Measurements from ENCODE around the gene SF3B1. TPM values are rescaled to one million over a fixed set of nuclear protein-coding genes. Genes with fewer than 3 reads are reported as not detected.
"Not testable (repeated sequence)": the region's sequence is repeated elsewhere in the genome, so short reads cannot be mapped to it uniquely, and the experiment has no call there.

The SF3B1 gene
- polyA plus RNA-seq (2013, experiment 1 of 2) = 143 TPM
- polyA plus RNA-seq (2013, experiment 2 of 2) = 149 TPM

GRCh38 chr2:197434541-197435513 is at the start of gene SF3B1:
Gene SF3B1, minus strand, starts transcription at chr2:197435028. Its CDS starts 29 bp downstream, at chr2:197434999.
- Histone ChIP-seq H2AK5ac (ENCODE audit: low read length, severe bottlenecking) (peak within 1 kb of the TSS; percentile 47), H3K4me1 (ENCODE audit: control insufficient read depth, insufficient read depth, low read depth, low read length) (peaks cover 13% of the 10 kb centered on the region), H2BK120ac (ENCODE audit: low read depth, low read length) (peak within 1 kb of the TSS; percentile 82), H3K36me3 (ENCODE audit: control insufficient read depth in 1 of 2, insufficient read depth in 2 of 2, low read depth in 1 of 2, low read length in 2 of 2) (no peaks in the 10 kb centered on the region), H3K14ac (ENCODE audit: low read length in 2 of 2) (peak within 1 kb of the TSS in 1 of 2 experiments; percentile 2), H3K27me3 (ENCODE audit: control insufficient read depth in 1 of 2, insufficient read depth in 1 of 2, low read length in 2 of 2) (no peaks in the 10 kb centered on the region), H3K23ac (ENCODE audit: low read length in 2 of 2) (peak within 1 kb of the TSS in 1 of 2 experiments; percentile 5), H4K8ac (ENCODE audit: low read length) (peak within 1 kb of the TSS; percentile 91), H3K9ac (ENCODE audit: low read length) (peak within 1 kb of the TSS; percentile 100), H2AFZ (ENCODE audit: low read depth, low read length) (no peak within 1 kb of the TSS), H3K4ac (ENCODE audit: low read depth in 1 of 2, low read length in 2 of 2) (peak within 1 kb of the TSS; percentile 72 to 73), H2BK15ac (ENCODE audit: low read depth, poor library complexity, severe bottlenecking) (no peak within 1 kb of the TSS), H2BK12ac (ENCODE audit: low read length in 2 of 2) (peak within 1 kb of the TSS in 1 of 2 experiments; percentile 63), H3K27ac (ENCODE audit: low read length, poor library complexity, severe bottlenecking) (peak within 1 kb of the TSS; percentile 94), H3K18ac (ENCODE audit: low read depth in 1 of 2, low read length in 2 of 2) (peak within 1 kb of the TSS; percentile 79 to 95), H2BK5ac (ENCODE audit: low read depth, low read length, poor library complexity, severe bottlenecking) (peak within 1 kb of the TSS; percentile 76), H3K4me2 (ENCODE audit: low read length, poor library complexity, severe bottlenecking) (peak within 1 kb of the TSS; percentile 74), H4K91ac (ENCODE audit: low read length) (peak within 1 kb of the TSS; percentile 55), H3K79me1 (replicated peaks; ENCODE audit: low read length, poor library complexity, severe bottlenecking) (peaks cover 11% of the 10 kb centered on the region), H3K9me3 (ENCODE audit: control insufficient read depth, low read length) (no peaks in the 10 kb centered on the region), H3K4me3 (ENCODE audit: insufficient read depth in 1 of 2, low read depth in 1 of 2, low read length in 2 of 2) (peak within 1 kb of the TSS; percentile 70 to 94)
- under 1% methylated on average over 68 of the region's 74 CpGs for WGBS
- DNase-seq = peak; percentile 99

GRCh38 chr2:197484248-197484647 is 49.4 kb upstream of the SF3B1 start:
- not testable (repeated sequence) for H2BK5ac ChIP-seq (ENCODE audit: low read depth, low read length, poor library complexity, severe bottlenecking); H2BK120ac ChIP-seq (ENCODE audit: low read depth, low read length); DNase-seq; H3K4me2 ChIP-seq (ENCODE audit: low read length, poor library complexity, severe bottlenecking); H3K27me3 ChIP-seq (ENCODE audit: control insufficient read depth in 1 of 2, insufficient read depth in 1 of 2, low read length in 2 of 2); H3K9ac ChIP-seq (ENCODE audit: low read length); H4K8ac ChIP-seq (ENCODE audit: low read length); H2AFZ ChIP-seq (ENCODE audit: low read depth, low read length); H3K14ac ChIP-seq (ENCODE audit: low read length in 2 of 2); H2BK12ac ChIP-seq (ENCODE audit: low read length in 2 of 2); H2AK5ac ChIP-seq (ENCODE audit: low read length, severe bottlenecking); H3K79me1 ChIP-seq (replicated peaks; ENCODE audit: low read length, poor library complexity, severe bottlenecking); H4K91ac ChIP-seq (ENCODE audit: low read length); H3K23ac ChIP-seq (ENCODE audit: low read length in 2 of 2); H2BK15ac ChIP-seq (ENCODE audit: low read depth, poor library complexity, severe bottlenecking); H3K27ac ChIP-seq (ENCODE audit: low read length, poor library complexity, severe bottlenecking); H3K4ac ChIP-seq (ENCODE audit: low read depth in 1 of 2, low read length in 2 of 2); H3K18ac ChIP-seq (ENCODE audit: low read depth in 1 of 2, low read length in 2 of 2); H3K4me1 ChIP-seq (ENCODE audit: control insufficient read depth, insufficient read depth, low read depth, low read length); H3K4me3 ChIP-seq (ENCODE audit: insufficient read depth in 1 of 2, low read depth in 1 of 2, low read length in 2 of 2)
- WGBS = 95% methylated on average over 2 of the region's 3 CpGs
- peaks cover 36 to 77% of the 10 kb centered on the region in 2 experiments for H3K36me3 ChIP-seq (ENCODE audit: control insufficient read depth in 1 of 2, insufficient read depth in 2 of 2, low read depth in 1 of 2, low read length in 2 of 2)
- H3K9me3 ChIP-seq (ENCODE audit: control insufficient read depth, low read length) = peaks cover 19% of the 10 kb centered on the region

GRCh38 chr2:197480165-197481036 is 45.6 kb upstream of the SF3B1 start:
- H3K9ac ChIP-seq (ENCODE audit: low read length) = no peak overlapping the region
- no peak overlapping the region for H3K4me2 ChIP-seq (ENCODE audit: low read length, poor library complexity, severe bottlenecking)
- no peak overlapping the region for H2AFZ ChIP-seq (ENCODE audit: low read depth, low read length)
- no peak overlapping the region for H3K14ac ChIP-seq (ENCODE audit: low read length in 2 of 2)
- no peak overlapping the region for H2BK15ac ChIP-seq (ENCODE audit: low read depth, poor library complexity, severe bottlenecking)
- H4K91ac ChIP-seq (ENCODE audit: low read length) = no peak overlapping the region
- H3K4ac ChIP-seq (ENCODE audit: low read depth in 1 of 2, low read length in 2 of 2) = no peak overlapping the region
- H3K4me3 ChIP-seq (ENCODE audit: insufficient read depth in 1 of 2, low read depth in 1 of 2, low read length in 2 of 2) = no peak overlapping the region
- no peak for DNase-seq
- H2AK5ac ChIP-seq (ENCODE audit: low read length, severe bottlenecking) = no peak overlapping the region
- no peak overlapping the region for H3K27ac ChIP-seq (ENCODE audit: low read length, poor library complexity, severe bottlenecking)
- H3K36me3 ChIP-seq (ENCODE audit: control insufficient read depth in 1 of 2, insufficient read depth in 2 of 2, low read depth in 1 of 2, low read length in 2 of 2) = peaks cover 49 to 76% of the 10 kb centered on the region in 2 experiments
- no peak overlapping the region for H2BK12ac ChIP-seq (ENCODE audit: low read length in 2 of 2)
- 95% methylated on average over 8 of the region's 9 CpGs for WGBS
- H4K8ac ChIP-seq (ENCODE audit: low read length) = no peak overlapping the region
- H3K18ac ChIP-seq (ENCODE audit: low read depth in 1 of 2, low read length in 2 of 2) = no peak overlapping the region
- no peaks in the 10 kb centered on the region for H3K4me1 ChIP-seq (ENCODE audit: control insufficient read depth, insufficient read depth, low read depth, low read length)
- H3K27me3 ChIP-seq (ENCODE audit: control insufficient read depth in 1 of 2, insufficient read depth in 1 of 2, low read length in 2 of 2) = no peaks in the 10 kb centered on the region
- H2BK5ac ChIP-seq (ENCODE audit: low read depth, low read length, poor library complexity, severe bottlenecking) = no peak overlapping the region
- no peak overlapping the region for H3K23ac ChIP-seq (ENCODE audit: low read length in 2 of 2)
- H3K9me3 ChIP-seq (ENCODE audit: control insufficient read depth, low read length) = peaks cover 19% of the 10 kb centered on the region
- H2BK120ac ChIP-seq (ENCODE audit: low read depth, low read length) = no peak overlapping the region
- H3K79me1 ChIP-seq (replicated peaks; ENCODE audit: low read length, poor library complexity, severe bottlenecking) = peaks cover 11% of the 10 kb centered on the region

Data from mesenchymal stem cell (in vitro differentiated cells and primary cell).